ENCODE results near the gene SIL1. TPM values are rescaled to one million over a fixed set of nuclear protein-coding genes. Genes with fewer than 3 reads are reported as not detected.

SIL1 gene
- polyA plus RNA-seq, 3 donors: 25.4 to 35.1 (median 27.9) TPM

DNA sequence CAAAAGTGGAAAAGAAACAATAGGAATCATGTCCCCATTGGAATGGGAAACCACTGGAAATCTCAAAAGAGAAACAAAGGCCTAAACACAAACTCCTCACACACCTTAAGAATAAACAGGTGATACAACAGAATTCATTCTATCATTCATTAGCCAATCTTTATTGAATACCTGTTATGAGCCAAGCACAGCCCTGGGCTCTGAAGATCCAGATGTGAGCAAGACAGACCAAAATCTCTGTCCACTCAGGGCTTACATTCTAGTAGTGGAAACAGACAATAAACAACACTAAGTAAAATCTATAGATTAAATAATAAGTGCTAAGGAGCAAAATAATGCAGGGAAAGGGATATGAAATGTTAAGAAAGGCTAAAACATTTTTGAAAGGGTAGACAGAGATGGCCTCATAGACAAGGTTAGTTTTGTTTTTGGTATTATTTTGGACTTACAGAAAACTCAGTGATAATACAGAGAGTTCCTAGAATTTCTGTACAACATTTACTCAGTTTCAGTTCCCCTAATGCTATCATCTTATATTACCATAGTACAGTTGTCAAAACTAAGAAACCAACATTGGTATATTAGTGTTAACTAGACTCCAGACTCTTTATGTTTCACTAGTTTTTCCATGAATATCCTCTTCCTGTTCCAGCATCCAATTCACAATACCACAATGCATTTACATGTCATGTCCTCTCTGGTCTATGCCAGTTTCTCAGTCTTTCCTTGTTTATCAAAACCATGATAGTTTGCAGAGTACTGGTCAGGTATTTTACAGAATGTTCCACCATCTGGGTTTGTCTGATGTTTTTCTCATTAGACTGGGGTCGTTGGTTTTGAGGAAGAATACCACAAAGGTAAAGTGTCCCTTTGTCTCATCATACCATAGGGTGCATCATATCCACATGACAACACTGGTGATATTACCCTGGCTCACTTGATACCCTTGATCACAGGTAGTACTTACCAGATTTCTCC, 103.7 kb downstream of the SIL1 start:
- no peaks in the 10 kb centered on the region for H3K9me3 ChIP-seq (replicated peaks in 1 of 2; ENCODE audit: control insufficient read depth in 1 of 2, insufficient read depth in 1 of 2, low read length in 2 of 2)
- H3K9ac ChIP-seq (ENCODE audit: insufficient read depth, low read length, poor library complexity, severe bottlenecking): no peak overlapping the region
- H3K36me3 Mint-ChIP-seq: peaks cover 9 to 12% of the 10 kb centered on the region in 2 donors
- no peaks in the 10 kb centered on the region for H3K9me3 Mint-ChIP-seq
- H3K27ac Mint-ChIP-seq: no peak overlapping the region
- H2AFZ ChIP-seq (ENCODE audit: insufficient read depth, low read depth, low read length, poor library complexity, severe bottlenecking): no peak overlapping the region
- H3K4me3 Mint-ChIP-seq: no peak overlapping the region
- H3K4me2 ChIP-seq (replicated peaks; ENCODE audit: extremely low read depth, low read length, poor library complexity, severe bottlenecking): no peak overlapping the region
- H3K36me3 ChIP-seq (replicated peaks in 1 of 2; ENCODE audit: control insufficient read depth in 1 of 2, insufficient read depth in 2 of 2, low read length in 2 of 2): peaks cover 0 to 5% of the 10 kb centered on the region in 2 donors
- H3K27me3 Mint-ChIP-seq (ENCODE audit: low read depth in 3 of 3): peaks cover 0 to 1% (median 0%) of the 10 kb centered on the region in 3 donors
- peak overlapping the region in 1 of 2 donors; percentile 14 for H3K27ac ChIP-seq (ENCODE audit: low read depth in 1 of 2, low read length in 2 of 2)
- no peaks in the 10 kb centered on the region for H3K27me3 ChIP-seq (ENCODE audit: control insufficient read depth in 2 of 2, insufficient read depth in 2 of 2, low read length in 2 of 2)
- H3K79me2 ChIP-seq (ENCODE audit: insufficient read depth, low read length): no peaks in the 10 kb centered on the region
- peaks cover 3 to 9% of the 10 kb centered on the region in 2 donors for H3K4me1 ChIP-seq (ENCODE audit: control insufficient read depth in 1 of 2, insufficient read depth in 2 of 2, low read length in 2 of 2)
- peak in 1 of 3 donors; percentile 19 for DNase-seq
- intact Hi-C loops (cut with micrococcal nuclease): no loop called here
- WGBS (ENCODE audit: insufficient coverage): no CpG with 5 or more reads among the region's 1 CpG
- no peak overlapping the region for H3K4me3 ChIP-seq (replicated peaks in 1 of 3; ENCODE audit: low read depth in 2 of 3, low read length in 3 of 3)
- H4K20me1 ChIP-seq (ENCODE audit: insufficient read depth, low read length): peaks cover 4% of the 10 kb centered on the region
- H3K4me1 Mint-ChIP-seq: peaks cover 27% of the 10 kb centered on the region
- TF ChIP-seq, protein P1, sequence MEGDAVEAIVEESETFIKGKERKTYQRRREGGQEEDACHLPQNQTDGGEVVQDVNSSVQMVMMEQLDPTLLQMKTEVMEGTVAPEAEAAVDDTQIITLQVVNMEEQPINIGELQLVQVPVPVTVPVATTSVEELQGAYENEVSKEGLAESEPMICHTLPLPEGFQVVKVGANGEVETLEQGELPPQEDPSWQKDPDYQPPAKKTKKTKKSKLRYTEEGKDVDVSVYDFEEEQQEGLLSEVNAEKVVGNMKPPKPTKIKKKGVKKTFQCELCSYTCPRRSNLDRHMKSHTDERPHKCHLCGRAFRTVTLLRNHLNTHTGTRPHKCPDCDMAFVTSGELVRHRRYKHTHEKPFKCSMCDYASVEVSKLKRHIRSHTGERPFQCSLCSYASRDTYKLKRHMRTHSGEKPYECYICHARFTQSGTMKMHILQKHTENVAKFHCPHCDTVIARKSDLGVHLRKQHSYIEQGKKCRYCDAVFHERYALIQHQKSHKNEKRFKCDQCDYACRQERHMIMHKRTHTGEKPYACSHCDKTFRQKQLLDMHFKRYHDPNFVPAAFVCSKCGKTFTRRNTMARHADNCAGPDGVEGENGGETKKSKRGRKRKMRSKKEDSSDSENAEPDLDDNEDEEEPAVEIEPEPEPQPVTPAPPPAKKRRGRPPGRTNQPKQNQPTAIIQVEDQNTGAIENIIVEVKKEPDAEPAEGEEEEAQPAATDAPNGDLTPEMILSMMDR (IDR thresholded peaks at IDR 0.05): no peak

DNA sequence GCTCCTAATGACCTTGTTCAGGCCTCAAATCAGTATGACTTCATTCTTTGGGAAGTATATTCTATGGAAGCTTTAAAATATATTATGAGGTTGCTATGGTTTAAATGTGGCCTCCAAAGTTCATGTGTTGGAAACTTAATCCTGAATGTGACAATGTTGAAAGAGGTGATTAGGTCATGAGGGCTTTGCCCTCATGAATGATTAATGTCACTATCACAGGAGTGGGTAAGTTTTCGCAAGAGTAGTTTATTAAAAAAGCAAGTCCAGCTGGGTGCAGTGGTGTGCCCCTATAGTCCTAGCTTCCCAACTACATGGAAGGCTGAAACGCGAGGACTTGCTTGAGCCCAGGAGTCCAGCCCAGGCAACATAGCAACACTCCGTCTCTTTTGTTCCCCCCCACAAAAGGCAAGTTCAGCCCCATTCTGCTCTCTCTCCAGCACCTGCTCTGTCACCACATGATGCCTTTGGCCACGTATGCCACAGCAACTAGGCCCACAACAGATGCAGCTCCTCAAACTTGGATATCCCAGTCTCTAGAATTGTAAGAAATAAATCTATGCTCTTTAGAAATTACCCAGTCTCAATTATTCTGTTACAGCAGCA, 105.3 kb downstream of the SIL1 start:
- H3K79me2 ChIP-seq (ENCODE audit: insufficient read depth, low read length): no peaks in the 10 kb centered on the region
- TF ChIP-seq, protein P1 (IDR thresholded peaks at IDR 0.05): no peak
- Mint-ChIP-seq H3K4me1 (peaks cover 30% of the 10 kb centered on the region), H3K36me3 (peaks cover 9 to 18% of the 10 kb centered on the region in 2 donors), H3K27me3 (ENCODE audit: low read depth in 3 of 3) (peaks cover 0 to 1% (median 0%) of the 10 kb centered on the region in 3 donors), H3K27ac (no peak overlapping the region), H3K4me3 (no peak overlapping the region), H3K9me3 (no peaks in the 10 kb centered on the region)
- no peak overlapping the region for H3K4me3 ChIP-seq (replicated peaks in 1 of 3; ENCODE audit: low read depth in 2 of 3, low read length in 3 of 3)
- no peak overlapping the region for H3K4me2 ChIP-seq (replicated peaks; ENCODE audit: extremely low read depth, low read length, poor library complexity, severe bottlenecking)
- 96% methylated on average over 3 of the region's 5 CpGs for whole genome bisulfite sequencing (ENCODE audit: insufficient coverage)
- intact Hi-C loops (cut with micrococcal nuclease): no loop called here
- H3K4me1 ChIP-seq (ENCODE audit: control insufficient read depth in 1 of 2, insufficient read depth in 2 of 2, low read length in 2 of 2): peaks cover 3 to 9% of the 10 kb centered on the region in 2 donors
- peaks cover 0 to 5% of the 10 kb centered on the region in 2 donors for H3K36me3 ChIP-seq (replicated peaks in 1 of 2; ENCODE audit: control insufficient read depth in 1 of 2, insufficient read depth in 2 of 2, low read length in 2 of 2)
- H3K27ac ChIP-seq (ENCODE audit: low read depth in 1 of 2, low read length in 2 of 2): no peak overlapping the region
- H2AFZ ChIP-seq (ENCODE audit: insufficient read depth, low read depth, low read length, poor library complexity, severe bottlenecking): no peak overlapping the region
- DNase-seq: no peak
- peaks cover 4% of the 10 kb centered on the region for H4K20me1 ChIP-seq (ENCODE audit: insufficient read depth, low read length)
- no peaks in the 10 kb centered on the region for H3K27me3 ChIP-seq (ENCODE audit: control insufficient read depth in 2 of 2, insufficient read depth in 2 of 2, low read length in 2 of 2)
- H3K9me3 ChIP-seq (replicated peaks in 1 of 2; ENCODE audit: control insufficient read depth in 1 of 2, insufficient read depth in 1 of 2, low read length in 2 of 2): no peaks in the 10 kb centered on the region
- no peak overlapping the region for H3K9ac ChIP-seq (ENCODE audit: insufficient read depth, low read length, poor library complexity, severe bottlenecking)

Measured in CD14-positive monocyte (primary cell).